PC-3 (cell line): ENCODE data around the gene NBEAL1. TPM values are rescaled to one million over a fixed set of nuclear protein-coding genes. Genes with fewer than 3 reads are reported as not detected.

ENCODE experiments used
- ATAC-seq: fragments of 200-7000 bp; cut with Tn5 transposase; 2 replicates; pipeline ENCODE4 v1.9.1; 2020; ENCODE audit warnings: mild to moderate bottlenecking, moderate library complexity
- BruUV-seq: library from RNA; stranded (reverse); fragments of 400-500 nt; replicated peaks from 2 replicates; lab custom pipeline; 2021; lab: Mats Ljungman, UMichigan
- CTCF ChIA-PET: fragments of 300-600 bp; sonication (Branson Sonifier 250); formaldehyde crosslinking; loops from one replicate; lab custom pipeline; 2022; ENCODE audit warnings: antibody characterized with exemption; lab: Charles Lee
- POLR2A ChIA-PET: fragments of 300-600 bp; sonication (Branson Sonifier 250); formaldehyde crosslinking; loops from one replicate; lab custom pipeline; 2022; ENCODE audit warnings: antibody characterized with exemption; ENCODE audit not compliant: unreplicated experiment; lab: Charles Lee
- DNase-seq: peaks from one replicate; pipeline ENCODE4 v3.0.0-alpha.2; 2015
- H2AFZ ChIP-seq: fragments of 300-600 bp; sonication (generic); 2 replicates; pipeline ENCODE4 v1.6.0; 2016; ENCODE audit warnings: antibody characterized with exemption, low read length
- H3F3A ChIP-seq: fragments of 300-600 bp; sonication (generic); one replicate; pipeline ENCODE4 v1.6.0; 2017; ENCODE audit warnings: antibody characterized with exemption, low read length, control low read depth, mild to moderate bottlenecking; ENCODE audit not compliant: unreplicated experiment
- H3K27ac ChIP-seq: fragments of 300-600 bp; sonication (generic); 2 replicates; pipeline ENCODE4 v1.5.1; 2016; ENCODE audit warnings: mild to moderate bottlenecking, low read length
- H3K27me3 ChIP-seq: fragments of 300-600 bp; sonication (generic); 2 replicates; pipeline ENCODE4 v1.6.1; 2016; ENCODE audit warnings: low read length, mixed read lengths
- H3K36me3 ChIP-seq: fragments of 300-600 bp; sonication (generic); 2 replicates; pipeline ENCODE4 v1.6.1; 2016; ENCODE audit warnings: low read depth, mixed run types, low read length, mixed read lengths
- H3K4me1 ChIP-seq: fragments of 300-600 bp; sonication (generic); 2 replicates; pipeline ENCODE4 v1.5.1; 2016; ENCODE audit warnings: low read length; ENCODE audit not compliant: insufficient read depth
- H3K4me2 ChIP-seq: fragments of 300-600 bp; sonication (generic); 2 replicates; pipeline ENCODE4 v1.6.0; 2016; ENCODE audit warnings: low read length
- H3K4me3 ChIP-seq: fragments of 300-600 bp; sonication (generic); 2 replicates; pipeline ENCODE4 v1.5.1; 2016; ENCODE audit warnings: mild to moderate bottlenecking, low read length, mixed read lengths
- H3K79me2 ChIP-seq: fragments of 300-600 bp; sonication (generic); 2 replicates; pipeline ENCODE4 v1.6.1; 2017; ENCODE audit warnings: low read length, mixed read lengths
- H3K9ac ChIP-seq: fragments of 300-600 bp; sonication (generic); 2 replicates; pipeline ENCODE4 v1.6.0; 2016; ENCODE audit warnings: mild to moderate bottlenecking, low read length
- H3K9me2 ChIP-seq: fragments of 300-600 bp; sonication (generic); replicated peaks from 2 replicates; pipeline ENCODE4 v1.6.1; 2016; ENCODE audit warnings: mixed run types, low read length, mixed read lengths
- H3K9me3 ChIP-seq: fragments of 300-600 bp; sonication (generic); 2 replicates; pipeline ENCODE4 v1.6.1; 2016; ENCODE audit warnings: low read length, mixed read lengths
- H4K20me1 ChIP-seq: fragments of 300-600 bp; sonication (generic); 2 replicates; pipeline ENCODE4 v1.6.1; 2016; ENCODE audit warnings: low read length, mixed read lengths
- EZH2 ChIP-seq: fragments of 300-600 bp; sonication (generic); IDR thresholded peaks from one replicate; pipeline ENCODE4 v1.6.1; 2017; ENCODE audit warnings: antibody characterized with exemption, mild to moderate bottlenecking, low read length; ENCODE audit not compliant: unreplicated experiment
- EZH2phosphoT487 ChIP-seq: fragments of 300-600 bp; sonication (generic); IDR thresholded peaks from 2 replicates; pipeline ENCODE4 v1.6.1; 2018; ENCODE audit warnings: mild to moderate bottlenecking, antibody characterized with exemption, low read length, borderline replicate concordance
- intact Hi-C: fragments of 100-400 bp; cut with micrococcal nuclease; formaldehyde crosslinking; loops from 2 replicates; pipeline ENCODE4 v1.9.0; 2023
- total RNA-seq: library from RNA; depleted of rRNA; stranded (reverse); fragments of >200 nt; gene quantifications from 2 replicates; pipeline ENCODE4 v1.2.3, GENCODE V29; 2014
- TF ChIP-seq, protein P1 (sequence below): fragments of 300-600 bp; sonication (generic); conservative IDR thresholded peaks from 2 replicates; pipeline ENCODE4 v1.5.1; 2017; ENCODE audit warnings: antibody characterized with exemption, low read depth, mild to moderate bottlenecking, low read length

NBEAL1 gene
- total RNA-seq, 1 experiment from 2014 or later = 9.9 TPM

DNA sequence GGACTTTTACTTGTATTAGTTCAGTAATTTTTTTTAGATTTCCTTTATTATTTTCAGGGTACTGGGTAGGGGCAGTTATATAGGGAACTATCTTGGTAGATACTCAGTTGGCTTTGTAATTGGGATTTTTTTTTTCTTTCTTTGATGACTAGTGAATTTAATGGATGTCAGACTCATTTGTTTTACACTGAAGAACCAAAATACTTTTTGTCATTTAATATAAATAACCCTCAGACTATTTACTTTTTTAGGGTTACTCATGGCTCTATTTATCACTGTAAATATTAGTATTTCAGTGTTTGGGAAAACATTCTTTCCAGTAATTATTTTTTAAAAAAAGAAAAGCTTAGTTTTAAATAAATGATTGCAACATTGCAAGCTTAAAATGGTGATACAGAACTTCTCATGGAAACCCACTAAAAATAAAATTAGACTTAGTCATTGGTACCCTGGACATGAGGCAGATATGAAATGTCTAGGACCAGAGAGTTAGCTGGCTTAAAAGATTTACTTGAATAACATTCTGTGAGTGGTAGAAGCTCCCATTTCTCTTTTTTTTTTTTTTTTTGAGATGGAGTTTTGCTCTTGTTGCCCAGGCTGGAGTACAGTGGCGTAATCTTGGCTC, 149.7 kb downstream of the NBEAL1 start:
- Histone ChIP-seq H2AFZ (no peak overlapping the region), H3K4me1 (no peaks in the 10 kb centered on the region), H3K9me2 (no peaks in the 10 kb centered on the region), H3K27ac (no peak overlapping the region), H3K9me3 (no peaks in the 10 kb centered on the region), H3K4me2 (no peak overlapping the region), H3K79me2 (no peaks in the 10 kb centered on the region), H3K9ac (no peak overlapping the region), H3F3A (no peaks in the 10 kb centered on the region), H3K4me3 (no peak overlapping the region), H4K20me1 (no peaks in the 10 kb centered on the region), H3K36me3 (peaks cover 3% of the 10 kb centered on the region; the same call in 1 of the 2 replicates), H3K27me3 (no peaks in the 10 kb centered on the region)
- POLR2A ChIA-PET = interaction anchor here (0.5 to 0.6 kb wide), 2 partner anchors 39 to 45 kb away, joined by 4 to 5 read pairs; no protein-coding TSS in a partner anchor
- intact Hi-C loops = no loop called here
- CTCF ChIA-PET = no interaction called here
- DNase-seq (peak; percentile 5), ATAC-seq (peak; percentile 50)
- TF ChIP-seq EZH2phosphoT487 = no peak
- TF ChIP-seq, protein P1, sequence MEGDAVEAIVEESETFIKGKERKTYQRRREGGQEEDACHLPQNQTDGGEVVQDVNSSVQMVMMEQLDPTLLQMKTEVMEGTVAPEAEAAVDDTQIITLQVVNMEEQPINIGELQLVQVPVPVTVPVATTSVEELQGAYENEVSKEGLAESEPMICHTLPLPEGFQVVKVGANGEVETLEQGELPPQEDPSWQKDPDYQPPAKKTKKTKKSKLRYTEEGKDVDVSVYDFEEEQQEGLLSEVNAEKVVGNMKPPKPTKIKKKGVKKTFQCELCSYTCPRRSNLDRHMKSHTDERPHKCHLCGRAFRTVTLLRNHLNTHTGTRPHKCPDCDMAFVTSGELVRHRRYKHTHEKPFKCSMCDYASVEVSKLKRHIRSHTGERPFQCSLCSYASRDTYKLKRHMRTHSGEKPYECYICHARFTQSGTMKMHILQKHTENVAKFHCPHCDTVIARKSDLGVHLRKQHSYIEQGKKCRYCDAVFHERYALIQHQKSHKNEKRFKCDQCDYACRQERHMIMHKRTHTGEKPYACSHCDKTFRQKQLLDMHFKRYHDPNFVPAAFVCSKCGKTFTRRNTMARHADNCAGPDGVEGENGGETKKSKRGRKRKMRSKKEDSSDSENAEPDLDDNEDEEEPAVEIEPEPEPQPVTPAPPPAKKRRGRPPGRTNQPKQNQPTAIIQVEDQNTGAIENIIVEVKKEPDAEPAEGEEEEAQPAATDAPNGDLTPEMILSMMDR = no peak
- TF ChIP-seq EZH2 = no peak
- BruUV-seq = no TSS peak

DNA sequence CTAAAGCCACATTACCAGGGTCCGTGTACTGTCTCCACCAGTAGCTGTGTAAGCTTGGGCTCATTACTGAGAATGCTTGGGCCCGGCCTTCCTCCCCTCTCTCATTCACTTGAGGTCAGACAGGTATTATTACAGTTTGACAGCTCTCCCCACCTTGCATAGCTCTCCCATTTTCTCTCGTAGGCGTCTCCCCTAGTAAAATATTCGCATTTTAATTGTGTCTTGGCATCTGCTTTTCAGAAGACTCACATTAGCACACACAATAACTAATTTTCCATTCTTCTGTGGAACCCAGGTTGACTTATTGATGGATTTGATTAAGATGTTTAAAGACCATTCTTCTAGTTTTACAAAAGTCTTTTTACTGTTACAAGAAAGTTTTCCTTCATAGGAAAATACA, 153.1 kb downstream of the NBEAL1 start:
- Histone ChIP-seq H3K36me3 (peaks cover 3% of the 10 kb centered on the region; the same call in 1 of the 2 replicates), H3K9me3 (no peaks in the 10 kb centered on the region), H3K9me2 (no peaks in the 10 kb centered on the region), H4K20me1 (no peaks in the 10 kb centered on the region), H3K27me3 (no peaks in the 10 kb centered on the region), H2AFZ (no peak overlapping the region), H3K4me2 (no peak overlapping the region), H3K27ac (no peak overlapping the region), H3K4me3 (no peak overlapping the region), H3K9ac (no peak overlapping the region), H3K79me2 (no peaks in the 10 kb centered on the region), H3F3A (no peaks in the 10 kb centered on the region), H3K4me1 (no peaks in the 10 kb centered on the region)
- POLR2A ChIA-PET = no interaction called here
- CTCF ChIA-PET = no interaction called here
- ATAC-seq (no peak), DNase-seq (no peak)
- BruUV-seq = no TSS peak
- TF ChIP-seq EZH2 = no peak
- TF ChIP-seq, protein P1 = no peak
- TF ChIP-seq EZH2phosphoT487 = no peak
- intact Hi-C loops = no loop called here

DNA sequence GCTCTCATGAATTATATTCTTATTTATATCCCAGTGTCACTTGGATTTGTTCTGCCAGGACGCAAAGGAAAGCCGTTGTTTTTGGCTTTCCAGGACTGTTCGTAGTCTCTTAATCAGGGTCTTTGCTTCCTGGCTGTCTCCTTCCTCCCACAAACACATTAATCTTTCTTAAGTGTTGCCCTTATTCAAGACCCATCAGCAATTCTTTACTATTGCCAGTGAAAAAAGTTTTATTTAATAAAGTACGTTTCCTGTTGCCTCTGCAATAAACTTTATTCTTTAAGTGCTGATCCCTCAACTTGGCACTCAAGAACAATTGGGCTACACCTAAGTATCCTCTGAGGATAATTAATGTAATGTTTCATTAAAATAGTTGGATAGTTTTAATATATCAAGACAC, 155.8 kb downstream of the NBEAL1 start:
- no peaks in the 10 kb centered on the region for H4K20me1 ChIP-seq
- POLR2A ChIA-PET = no interaction called here
- BruUV-seq = no TSS peak
- H3K36me3 ChIP-seq = peaks cover 3% of the 10 kb centered on the region; the same call in 1 of the 2 replicates
- CTCF ChIA-PET = interaction anchor here (0.7 kb wide), 1 partner anchor 12 kb away, joined by 3 read pairs; no protein-coding TSS in a partner anchor
- H3K9me3 ChIP-seq = no peaks in the 10 kb centered on the region
- H3K79me2 ChIP-seq = no peaks in the 10 kb centered on the region
- no peaks in the 10 kb centered on the region for H3K27me3 ChIP-seq
- intact Hi-C loops = no loop called here
- no peak overlapping the region for H3K27ac ChIP-seq
- no peak overlapping the region for H3K4me3 ChIP-seq
- DNase-seq (no peak), ATAC-seq (no peak)
- H3K9me2 ChIP-seq = no peaks in the 10 kb centered on the region
- no peaks in the 10 kb centered on the region for H3K4me1 ChIP-seq
- no peak overlapping the region for H3K9ac ChIP-seq
- no peak overlapping the region for H2AFZ ChIP-seq
- H3F3A ChIP-seq = no peaks in the 10 kb centered on the region
- H3K4me2 ChIP-seq = no peak overlapping the region
- TF ChIP-seq EZH2phosphoT487 (no peak), EZH2 (no peak)
- TF ChIP-seq, protein P1 = no peak
